CD4-positive, alpha-beta T cell (primary cell): ENCODE results near the gene IQSEC1. TPM values are rescaled to one million over a fixed set of nuclear protein-coding genes. Genes with fewer than 3 reads are reported as not detected.
A peak's percentile ranks its signal among the peaks of the same experiment; 100 is the strongest.

ENCODE experiments used
- ATAC-seq: fragments of 200-7000 bp; cut with Tn5 transposase; one replicate; pipeline ENCODE4 v1.10.0; 2022; ENCODE audit warnings: mild to moderate bottlenecking; ENCODE audit not compliant: poor library complexity
- CTCF ChIA-PET: fragments of 350-600 bp; sonication (Branson Sonifier 250); formaldehyde crosslinking; loops from one replicate; lab custom pipeline; 2021; ENCODE audit warnings: antibody characterized with exemption, inconsistent platforms; lab: Charles Lee
- POLR2A ChIA-PET: fragments of 350-600 bp; sonication (Branson Sonifier 250); formaldehyde crosslinking; loops from one replicate; lab custom pipeline; 2021; ENCODE audit warnings: antibody characterized with exemption, inconsistent platforms; lab: Charles Lee
- DNase-seq, 14 experiments: peaks; one replicate each; pipeline ENCODE4 v3.0.0-alpha.2; 2013 to 2020; ENCODE audit warnings: mixed read lengths in 2 of 14
- H3K27ac ChIP-seq, 2 donors: one replicate each; pipeline versions ENCODE4 v1.5.1 to v1.7.0; 2013; ENCODE audit warnings: low read length in 2 of 2, low read depth in 1 of 2, mild to moderate bottlenecking in 1 of 2
- H3K27me3 ChIP-seq, 2 experiments: 1 replicate in 1 of 2; 2 replicates in 1 of 2; pipeline versions ENCODE4 v1.6.1 to v1.7.0; 2013; ENCODE audit warnings: low read length in 2 of 2, control low read depth in 1 of 2, mild to moderate bottlenecking in 1 of 2, moderate library complexity in 1 of 2; ENCODE audit not compliant: insufficient read depth in 2 of 2, control insufficient read depth in 1 of 2
- H3K36me3 ChIP-seq: one replicate; pipeline ENCODE4 v1.6.1; 2013; ENCODE audit warnings: low read length, control low read depth; ENCODE audit not compliant: insufficient read depth
- H3K4me1 ChIP-seq: one replicate; pipeline ENCODE4 v1.6.1; 2013; ENCODE audit warnings: low read length, control low read depth; ENCODE audit not compliant: insufficient read depth
- H3K4me3 ChIP-seq: one replicate; pipeline ENCODE4 v1.5.1; 2013; ENCODE audit warnings: mild to moderate bottlenecking, low read length, moderate library complexity
- H3K9me3 ChIP-seq, 2 experiments: 1 replicate in 1 of 2; 2 replicates in 1 of 2; pipeline versions ENCODE4 v1.6.1 to v1.7.0; 2013; ENCODE audit warnings: low read length in 2 of 2, mild to moderate bottlenecking in 2 of 2, control low read depth in 1 of 2, moderate library complexity in 1 of 2; ENCODE audit not compliant: control insufficient read depth in 1 of 2, insufficient read depth in 1 of 2
- H3K27ac Mint-ChIP-seq: one replicate; pipeline ENCODE4 v1.8.0; 2020; ENCODE audit warnings: mixed read lengths
- H3K27me3 Mint-ChIP-seq: one replicate; pipeline ENCODE4 v1.8.0; 2021; ENCODE audit warnings: mixed read lengths
- H3K36me3 Mint-ChIP-seq: one replicate; pipeline ENCODE4 v1.8.0; 2021; ENCODE audit warnings: low read depth, mixed read lengths
- H3K4me1 Mint-ChIP-seq: one replicate; pipeline ENCODE4 v1.8.0; 2021; ENCODE audit warnings: low read depth, mixed read lengths
- H3K4me3 Mint-ChIP-seq: one replicate; pipeline ENCODE4 v1.8.0; 2020; ENCODE audit warnings: mild to moderate bottlenecking, mixed read lengths
- H3K9me3 Mint-ChIP-seq: one replicate; pipeline ENCODE4 v1.8.0; 2020; ENCODE audit warnings: mixed read lengths
- intact Hi-C, 2 experiments: fragments of 100-400 bp; cut with DNase I in 1 of 2; cut with micrococcal nuclease in 1 of 2; formaldehyde crosslinking; loops; one replicate each; pipeline versions ENCODE4 v1.15.1 to v1.9.0; 2023 to 2025; cut with DNase I, micrococcal nuclease
- total RNA-seq, 174 experiments: library from RNA in 2 of 174; stranded (reverse) in 2 of 174; gene quantifications; one replicate each; pipeline ENCODE4 v1.2.3 and lab custom pipeline; 2021 to 2026
- TF ChIP-seq, protein P1 (sequence below): fragments of 200-600 bp; IDR thresholded peaks from one replicate; pipeline ENCODE4 v1.8.0; 2022; ENCODE audit warnings: antibody characterized with exemption, mild to moderate bottlenecking

IQSEC1 gene
- total RNA-seq, 2 experiments from 2014 or later: 102 to 108 TPM

DNA sequence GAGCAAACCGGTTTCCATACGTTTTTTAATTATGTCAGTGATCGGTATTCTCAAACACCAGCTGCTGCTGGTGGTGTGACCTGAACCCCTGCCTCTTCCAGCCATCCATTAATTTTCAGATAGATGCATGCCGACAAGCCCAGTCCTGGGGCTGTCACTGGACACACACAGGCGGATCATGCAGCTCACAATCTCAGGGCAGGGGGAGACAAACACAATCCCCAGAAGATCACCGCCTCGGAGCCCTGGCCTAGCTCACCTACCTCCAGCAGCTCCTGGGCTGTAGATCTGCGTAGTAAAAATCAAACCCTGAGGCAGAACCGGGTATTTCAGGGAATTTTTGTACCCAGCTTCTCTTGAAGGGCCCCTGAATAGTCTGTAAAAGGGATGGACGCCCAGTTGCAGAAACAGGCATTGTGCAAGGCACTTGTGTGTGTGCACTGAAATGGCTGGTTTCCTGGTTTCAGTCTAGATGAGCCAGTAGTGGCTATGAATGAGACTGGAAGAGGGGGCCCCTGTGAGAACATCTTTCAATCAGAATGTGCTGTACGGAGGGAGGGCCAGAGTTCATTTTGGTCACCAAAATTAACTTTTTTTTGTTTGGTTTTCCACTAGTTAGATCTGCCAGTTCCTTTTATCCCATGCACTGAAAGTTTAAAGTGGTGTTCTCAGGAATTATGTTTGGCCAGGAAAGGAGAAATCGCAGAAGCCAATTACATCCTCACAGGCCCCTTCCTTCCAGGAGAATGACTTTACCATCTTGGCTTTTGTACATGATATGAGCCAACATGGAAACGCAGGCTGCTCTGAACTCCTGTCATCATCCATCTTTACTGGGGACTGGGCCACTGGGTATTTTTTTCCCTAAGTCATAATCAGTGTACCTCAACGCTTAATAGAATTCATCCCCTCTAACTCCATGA, 176.9 kb downstream of the IQSEC1 start:
- no peak overlapping the region for H3K27ac ChIP-seq
- H3K27me3 Mint-ChIP-seq: no peaks in the 10 kb centered on the region
- H3K4me1 Mint-ChIP-seq: peaks cover 16% of the 10 kb centered on the region
- peaks cover 10% of the 10 kb centered on the region for H3K4me1 ChIP-seq
- ATAC-seq (no peak), DNase-seq (no peak)
- no peak overlapping the region for H3K4me3 Mint-ChIP-seq
- intact Hi-C loops: loop anchor here in 1 of 2 experiments (10.0 kb wide), 1 partner anchor 762 kb away; no protein-coding TSS in a partner anchor
- peaks cover 0 to 3% of the 10 kb centered on the region in 2 experiments for H3K9me3 ChIP-seq
- H3K27me3 ChIP-seq: no peaks in the 10 kb centered on the region
- H3K9me3 Mint-ChIP-seq: no peaks in the 10 kb centered on the region
- peaks cover 23% of the 10 kb centered on the region for H3K36me3 ChIP-seq
- no peak overlapping the region for H3K4me3 ChIP-seq
- ChIA-PET POLR2A (interaction anchor here (1.0 kb wide), 1 partner anchor 10 kb away, joined by 3 read pairs; no protein-coding TSS in a partner anchor), CTCF (no interaction called here)
- peaks cover 40% of the 10 kb centered on the region for H3K36me3 Mint-ChIP-seq
- TF ChIP-seq, protein P1, sequence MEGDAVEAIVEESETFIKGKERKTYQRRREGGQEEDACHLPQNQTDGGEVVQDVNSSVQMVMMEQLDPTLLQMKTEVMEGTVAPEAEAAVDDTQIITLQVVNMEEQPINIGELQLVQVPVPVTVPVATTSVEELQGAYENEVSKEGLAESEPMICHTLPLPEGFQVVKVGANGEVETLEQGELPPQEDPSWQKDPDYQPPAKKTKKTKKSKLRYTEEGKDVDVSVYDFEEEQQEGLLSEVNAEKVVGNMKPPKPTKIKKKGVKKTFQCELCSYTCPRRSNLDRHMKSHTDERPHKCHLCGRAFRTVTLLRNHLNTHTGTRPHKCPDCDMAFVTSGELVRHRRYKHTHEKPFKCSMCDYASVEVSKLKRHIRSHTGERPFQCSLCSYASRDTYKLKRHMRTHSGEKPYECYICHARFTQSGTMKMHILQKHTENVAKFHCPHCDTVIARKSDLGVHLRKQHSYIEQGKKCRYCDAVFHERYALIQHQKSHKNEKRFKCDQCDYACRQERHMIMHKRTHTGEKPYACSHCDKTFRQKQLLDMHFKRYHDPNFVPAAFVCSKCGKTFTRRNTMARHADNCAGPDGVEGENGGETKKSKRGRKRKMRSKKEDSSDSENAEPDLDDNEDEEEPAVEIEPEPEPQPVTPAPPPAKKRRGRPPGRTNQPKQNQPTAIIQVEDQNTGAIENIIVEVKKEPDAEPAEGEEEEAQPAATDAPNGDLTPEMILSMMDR: no peak
- H3K27ac Mint-ChIP-seq: peak overlapping the region; percentile 77

DNA sequence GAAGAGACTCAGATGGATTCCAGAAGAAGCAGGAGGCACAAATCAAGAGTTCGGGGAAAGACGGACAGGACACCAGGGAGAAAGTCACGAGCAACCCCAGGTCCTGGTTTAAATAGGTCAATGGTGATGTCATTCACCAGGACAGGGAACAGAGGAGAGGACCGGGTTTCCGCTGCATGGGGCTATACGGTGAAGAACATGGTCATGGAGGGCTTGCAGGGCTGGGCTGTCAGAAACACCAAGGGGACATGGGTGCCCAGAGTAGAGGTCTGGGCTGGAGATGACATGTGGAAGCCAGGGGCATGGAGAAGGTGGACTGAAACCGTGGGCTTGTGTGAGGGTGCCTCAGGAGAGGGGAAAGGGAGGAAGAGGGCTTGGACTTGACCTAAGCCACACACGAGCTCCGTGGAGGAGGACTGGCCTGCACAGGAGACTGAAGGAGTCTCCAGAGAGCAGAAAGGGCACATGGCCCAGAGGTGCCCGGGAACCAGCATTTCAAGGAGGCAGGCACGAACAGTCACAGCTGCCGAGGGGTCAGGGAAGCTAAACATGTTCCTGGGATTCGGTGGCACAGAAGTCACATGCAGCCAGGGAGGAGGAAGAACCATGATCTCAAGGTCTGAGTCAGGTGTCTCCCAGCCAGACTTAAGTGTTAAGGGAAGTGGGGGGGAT, 177.7 kb downstream of the IQSEC1 start:
- Histone ChIP-seq H3K4me1 (peaks cover 11% of the 10 kb centered on the region), H3K27ac (no peak overlapping the region), H3K36me3 (peaks cover 15% of the 10 kb centered on the region), H3K27me3 (peaks cover 2 to 3% of the 10 kb centered on the region in 2 experiments), H3K4me3 (no peak overlapping the region), H3K9me3 (no peaks in the 10 kb centered on the region)
- no peak for ATAC-seq
- ChIA-PET CTCF (no interaction called here), POLR2A (interaction anchor here (1.0 kb wide), 1 partner anchor 11 kb away, joined by 3 read pairs; no protein-coding TSS in a partner anchor)
- TF ChIP-seq, protein P1: no peak
- no peaks in the 10 kb centered on the region for H3K9me3 Mint-ChIP-seq
- H3K36me3 Mint-ChIP-seq: peaks cover 35% of the 10 kb centered on the region
- intact Hi-C loops: loop anchor here in 1 of 2 experiments (10.0 kb wide), 1 partner anchor 761 kb away; no protein-coding TSS in a partner anchor
- H3K4me1 Mint-ChIP-seq: peaks cover 16% of the 10 kb centered on the region
- no peak overlapping the region for H3K4me3 Mint-ChIP-seq
- no peaks in the 10 kb centered on the region for H3K27me3 Mint-ChIP-seq
- DNase-seq: no peak
- peak overlapping the region; percentile 58 for H3K27ac Mint-ChIP-seq

DNA sequence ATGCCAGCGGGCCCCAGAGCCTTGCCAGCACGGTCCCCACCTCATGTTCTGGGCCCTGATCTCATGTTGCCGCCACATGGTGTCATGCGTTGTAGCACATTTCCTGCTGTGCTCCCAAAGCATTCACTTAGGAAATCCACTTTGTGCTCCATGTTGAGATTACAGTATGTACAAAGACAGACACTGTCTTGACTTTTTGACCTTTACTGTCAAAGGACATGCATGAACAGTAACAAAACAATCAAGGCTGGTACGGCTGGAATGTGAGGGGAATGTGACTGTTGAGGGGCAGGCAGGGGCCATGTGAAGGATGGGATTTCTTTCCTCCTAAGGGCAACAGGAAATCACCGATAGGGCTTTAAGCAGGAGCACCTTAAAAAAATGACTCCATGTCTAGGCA, 178.6 kb downstream of the IQSEC1 start:
- peak overlapping the region; percentile 58 for H3K27ac Mint-ChIP-seq
- ATAC-seq (no peak), DNase-seq (no peak)
- ChIA-PET POLR2A (no interaction called here), CTCF (no interaction called here)
- peaks cover 16% of the 10 kb centered on the region for H3K4me1 Mint-ChIP-seq
- no peak overlapping the region for H3K27ac ChIP-seq
- H3K9me3 ChIP-seq: no peaks in the 10 kb centered on the region
- peaks cover 7% of the 10 kb centered on the region for H3K36me3 ChIP-seq
- H3K36me3 Mint-ChIP-seq: peaks cover 26% of the 10 kb centered on the region
- H3K4me3 Mint-ChIP-seq: no peak overlapping the region
- H3K9me3 Mint-ChIP-seq: no peaks in the 10 kb centered on the region
- peaks cover 11% of the 10 kb centered on the region for H3K4me1 ChIP-seq
- H3K27me3 ChIP-seq: peaks cover 5 to 7% of the 10 kb centered on the region in 2 experiments
- TF ChIP-seq, protein P1: no peak
- no peak overlapping the region for H3K4me3 ChIP-seq
- H3K27me3 Mint-ChIP-seq: peaks cover 5% of the 10 kb centered on the region
- intact Hi-C loops: loop anchor here (5.0 to 10.0 kb wide), 2 partner anchors 187 to 760 kb away; no protein-coding TSS in a partner anchor
